NT2/D1 (cell line): Measurements from ENCODE around the gene ACKR3.

ENCODE experiments used
- DNase-seq: peaks from one replicate; pipeline ENCODE4 v3.0.0-alpha.2; 2011; ENCODE audit warnings: low read depth, low spot score
- H3K27me3 ChIP-seq: 2 replicates; pipeline ENCODE4 v1.6.0; 2011; ENCODE audit warnings: mild to moderate bottlenecking; ENCODE audit not compliant: insufficient read length, insufficient read depth
- H3K36me3 ChIP-seq: 2 replicates; pipeline ENCODE4 v1.6.1; 2011; ENCODE audit warnings: mild to moderate bottlenecking, low read length, mixed read lengths; ENCODE audit not compliant: insufficient read depth, insufficient read length
- H3K4me1 ChIP-seq: 2 replicates; pipeline ENCODE4 v1.5.1; 2011; ENCODE audit not compliant: insufficient read depth, insufficient read length
- H3K4me3 ChIP-seq: 2 replicates; pipeline ENCODE4 v1.5.1; 2011; ENCODE audit warnings: low read depth; ENCODE audit not compliant: insufficient read length
- H3K9ac ChIP-seq: 2 replicates; pipeline ENCODE4 v1.6.0; 2011; ENCODE audit warnings: low read depth; ENCODE audit not compliant: insufficient read length
- H3K9me3 ChIP-seq: 2 replicates; pipeline ENCODE4 v1.5.1; 2011; ENCODE audit warnings: mild to moderate bottlenecking, low read length; ENCODE audit not compliant: insufficient read depth
- SUZ12 ChIP-seq: IDR thresholded peaks from 2 replicates; pipeline ENCODE4 v1.6.1; 2011; ENCODE audit not compliant: insufficient read length, insufficient read depth; ENCODE audit errors: extremely low read depth
- YY1 ChIP-seq: IDR thresholded peaks from 2 replicates; pipeline ENCODE4 v1.6.1; 2011; ENCODE audit not compliant: insufficient read length, insufficient read depth
- ZNF274 ChIP-seq: IDR thresholded peaks from 2 replicates; pipeline ENCODE4 v1.6.1; 2011; ENCODE audit warnings: mild to moderate bottlenecking, low read depth, low read length

Gene ACKR3

DNA sequence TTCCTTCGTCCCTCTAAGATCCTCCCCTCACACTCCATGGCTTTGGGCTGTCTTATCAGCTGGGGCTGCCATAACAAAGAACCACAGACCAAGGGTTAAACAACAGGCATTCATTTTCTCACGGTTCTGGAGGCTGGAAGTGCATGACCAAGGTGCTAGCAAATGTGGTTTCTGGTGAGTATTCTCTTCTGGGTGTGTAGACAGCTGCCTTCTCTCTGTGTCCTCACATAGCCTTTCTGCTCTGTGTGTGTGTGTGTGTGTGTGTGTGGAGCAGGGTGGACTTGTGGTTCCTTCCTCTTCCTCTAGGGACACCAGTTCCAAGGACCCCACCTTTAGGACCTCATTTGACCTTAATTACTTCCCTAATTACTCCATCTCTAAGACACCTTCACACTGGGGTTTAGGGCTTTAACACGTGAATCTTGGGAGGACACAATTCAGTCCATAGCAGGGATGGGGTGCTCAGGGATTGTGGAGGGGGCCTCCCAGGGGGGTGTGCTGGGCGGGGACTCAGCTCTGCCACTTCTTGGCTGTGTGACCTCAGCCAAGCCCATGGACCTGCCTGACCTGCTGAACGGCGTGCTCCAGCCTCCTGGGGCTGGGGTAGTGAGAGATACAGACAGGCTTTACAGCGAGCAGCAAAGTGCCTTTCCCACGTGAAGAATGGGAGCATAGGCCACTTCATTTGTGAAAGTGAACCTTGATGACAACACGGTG is 38.0 kb downstream of the ACKR3 start:
- Histone ChIP-seq H3K27me3 (peaks cover 3% of the 10 kb centered on the region), H3K4me3 (no peak overlapping the region), H3K9me3 (no peaks in the 10 kb centered on the region), H3K4me1 (peaks cover 6% of the 10 kb centered on the region), H3K9ac (no peak overlapping the region), H3K36me3 (no peaks in the 10 kb centered on the region)
- no peak for DNase-seq
- TF ChIP-seq YY1: no peak
- no peak for TF ChIP-seq SUZ12
- no peak for TF ChIP-seq ZNF274

DNA sequence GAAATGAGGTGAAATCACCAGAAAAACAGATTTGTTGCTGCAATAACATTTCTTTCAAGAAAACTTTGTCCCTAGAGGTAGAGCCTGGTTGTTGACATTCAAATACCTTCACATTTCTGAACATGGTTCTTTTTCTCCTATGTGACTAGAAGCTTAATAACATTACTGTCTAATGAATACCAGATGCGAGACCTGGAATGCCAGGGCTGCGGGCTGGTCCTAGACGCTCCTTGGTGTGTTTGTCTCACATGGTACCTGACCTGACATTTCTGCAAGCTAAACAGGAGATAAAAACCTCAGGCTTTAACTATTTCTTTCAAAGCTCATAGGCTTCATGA is 38.5 kb downstream of the ACKR3 start:
- Histone ChIP-seq H3K9me3 (no peaks in the 10 kb centered on the region), H3K36me3 (no peaks in the 10 kb centered on the region), H3K4me1 (peaks cover 6% of the 10 kb centered on the region), H3K9ac (no peak overlapping the region), H3K27me3 (peaks cover 3% of the 10 kb centered on the region), H3K4me3 (no peak overlapping the region)
- DNase-seq: no peak
- TF ChIP-seq YY1 (no peak), SUZ12 (no peak), ZNF274 (no peak)

DNA sequence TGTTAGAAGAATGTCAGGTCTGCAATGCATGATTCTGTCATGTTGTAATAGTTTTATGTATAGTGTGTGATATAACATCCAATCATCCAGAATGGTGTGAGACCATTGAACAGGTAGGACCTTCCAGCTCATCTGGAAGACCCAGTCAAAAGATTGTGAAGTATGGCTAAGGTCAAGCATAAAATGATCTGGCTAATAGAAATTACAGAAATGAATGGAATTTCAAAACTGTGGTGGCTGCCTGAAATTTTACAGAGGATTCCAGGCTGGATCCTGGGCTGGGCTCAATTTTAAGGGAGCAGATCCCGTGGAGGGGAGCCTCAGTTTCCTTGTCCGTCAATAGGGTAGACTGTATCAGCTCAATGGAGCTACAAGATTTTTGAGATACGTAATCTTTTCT is 39.1 kb downstream of the ACKR3 start:
- Histone ChIP-seq H3K4me1 (peaks cover 6% of the 10 kb centered on the region), H3K9ac (no peak overlapping the region), H3K4me3 (no peak overlapping the region), H3K9me3 (no peaks in the 10 kb centered on the region), H3K27me3 (peaks cover 3% of the 10 kb centered on the region), H3K36me3 (no peaks in the 10 kb centered on the region)
- no peak for TF ChIP-seq YY1
- TF ChIP-seq SUZ12: no peak
- TF ChIP-seq ZNF274: no peak
- no peak for DNase-seq

DNA sequence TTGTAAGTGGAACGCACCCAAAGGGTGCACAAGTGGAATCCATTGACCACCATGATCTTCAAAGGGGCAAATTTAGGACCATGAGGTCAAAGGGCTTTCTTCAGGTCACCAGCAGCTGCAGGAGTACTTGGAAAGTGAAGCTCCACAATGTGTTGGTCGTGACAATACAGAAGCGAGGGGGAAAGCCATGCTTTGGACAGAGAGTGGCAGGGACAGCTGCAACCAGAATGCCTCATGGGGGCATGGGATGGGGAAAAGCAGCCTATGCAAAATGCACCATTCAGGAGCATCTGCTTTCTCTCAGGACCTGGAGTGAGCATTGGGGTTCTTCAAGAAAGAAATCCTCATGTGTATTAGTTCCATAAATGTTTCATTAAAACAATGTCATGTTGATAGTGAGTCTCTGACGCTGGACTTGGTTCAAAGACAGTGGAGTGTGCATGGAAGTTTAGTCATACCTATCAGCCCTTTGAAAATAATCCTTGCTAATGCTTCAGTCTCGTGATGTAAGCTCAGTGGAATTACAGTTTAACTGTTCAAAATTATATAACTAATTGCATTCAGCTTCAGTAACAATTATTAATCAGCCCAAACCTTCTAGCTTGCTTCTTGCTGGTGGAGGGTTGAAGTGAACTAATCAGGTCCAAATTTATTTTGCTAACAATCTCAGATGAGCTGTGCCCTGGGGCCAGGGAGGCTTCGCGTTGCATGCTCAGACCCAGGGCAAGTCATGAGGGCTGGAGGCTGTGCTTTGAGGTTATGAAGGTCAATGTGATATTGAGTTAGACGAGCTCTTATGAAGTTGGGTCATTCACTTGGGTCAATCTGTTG is 41.6 kb downstream of the ACKR3 start:
- H3K4me3 ChIP-seq: no peak overlapping the region
- no peak for DNase-seq
- TF ChIP-seq SUZ12: no peak
- no peak for TF ChIP-seq YY1
- TF ChIP-seq ZNF274: no peak
- no peaks in the 10 kb centered on the region for H3K36me3 ChIP-seq
- no peak overlapping the region for H3K9ac ChIP-seq
- H3K27me3 ChIP-seq: no peaks in the 10 kb centered on the region
- no peaks in the 10 kb centered on the region for H3K4me1 ChIP-seq
- H3K9me3 ChIP-seq: no peaks in the 10 kb centered on the region

DNA sequence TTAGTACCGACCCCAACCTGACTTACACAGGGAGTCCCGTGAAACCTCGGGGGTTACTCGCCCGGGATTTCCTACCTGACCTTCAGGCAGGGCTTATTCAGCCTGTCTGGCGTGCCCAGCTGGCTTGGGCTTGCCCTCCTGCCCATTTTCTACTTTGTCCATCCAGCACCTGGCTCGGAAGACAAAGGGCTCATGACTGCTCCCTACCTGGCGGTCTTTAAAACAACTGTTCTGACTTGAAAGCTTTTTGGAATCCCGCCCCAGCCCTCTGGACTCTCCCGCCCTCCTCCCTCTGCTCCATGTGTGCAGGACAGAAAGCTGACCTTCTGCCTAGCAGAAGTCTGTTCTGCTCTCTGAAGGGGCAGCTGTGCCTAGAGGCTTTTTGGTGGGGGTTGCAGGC is 43.1 kb downstream of the ACKR3 start:
- Histone ChIP-seq H3K9me3 (no peaks in the 10 kb centered on the region), H3K9ac (no peak overlapping the region), H3K36me3 (no peaks in the 10 kb centered on the region), H3K4me3 (no peak overlapping the region), H3K4me1 (no peaks in the 10 kb centered on the region), H3K27me3 (no peaks in the 10 kb centered on the region)
- TF ChIP-seq SUZ12 (no peak), ZNF274 (no peak), YY1 (no peak)
- no peak for DNase-seq

DNA sequence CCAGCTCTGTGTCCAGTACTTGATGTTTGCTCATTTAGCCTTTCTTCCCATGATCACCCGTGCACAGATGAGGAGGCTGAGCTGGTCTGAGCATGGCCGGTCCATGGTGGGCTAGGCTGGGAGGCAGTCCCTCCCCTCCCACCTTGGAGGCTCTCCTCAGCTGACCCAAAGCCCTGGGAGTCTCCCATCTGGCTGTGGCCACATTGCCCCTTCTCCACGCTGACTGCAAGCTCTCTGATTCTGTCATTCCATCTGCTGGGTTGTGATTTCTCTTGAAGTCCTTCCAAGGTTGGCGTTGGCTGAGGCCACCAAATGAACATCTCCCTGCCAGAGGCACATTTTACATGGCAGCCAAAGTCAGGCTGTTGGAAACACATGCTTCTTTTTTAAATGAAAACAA is 44.0 kb downstream of the ACKR3 start:
- no peak for TF ChIP-seq SUZ12
- no peak for TF ChIP-seq ZNF274
- no peak for TF ChIP-seq YY1
- Histone ChIP-seq H3K27me3 (no peaks in the 10 kb centered on the region), H3K9me3 (no peaks in the 10 kb centered on the region), H3K9ac (no peak overlapping the region), H3K4me1 (no peaks in the 10 kb centered on the region), H3K36me3 (no peaks in the 10 kb centered on the region), H3K4me3 (no peak overlapping the region)
- DNase-seq: no peak

DNA sequence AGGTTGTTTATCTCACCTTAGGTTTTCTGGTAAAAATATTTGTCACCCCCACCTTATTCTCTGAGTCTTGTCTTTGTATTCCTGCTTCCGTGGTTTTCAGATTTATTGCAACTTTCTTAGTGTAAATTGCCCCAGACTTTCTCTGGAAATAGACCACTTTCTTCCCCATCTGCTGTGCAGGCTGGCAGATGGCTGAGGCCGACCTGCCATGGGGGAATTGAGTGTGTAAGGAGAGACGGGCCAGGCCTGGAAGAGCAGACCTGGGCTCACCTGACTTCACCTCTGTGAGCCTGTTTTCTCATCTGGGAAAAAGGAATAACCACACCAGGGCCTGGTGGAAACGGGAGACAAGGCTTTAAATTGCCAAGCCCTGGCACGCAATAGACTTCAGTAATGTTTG is 44.9 kb downstream of the ACKR3 start:
- no peaks in the 10 kb centered on the region for H3K27me3 ChIP-seq
- no peaks in the 10 kb centered on the region for H3K36me3 ChIP-seq
- no peak for TF ChIP-seq SUZ12
- TF ChIP-seq YY1: no peak
- TF ChIP-seq ZNF274: no peak
- H3K4me3 ChIP-seq: no peak overlapping the region
- H3K9me3 ChIP-seq: no peaks in the 10 kb centered on the region
- H3K4me1 ChIP-seq: no peaks in the 10 kb centered on the region
- no peak for DNase-seq
- no peak overlapping the region for H3K9ac ChIP-seq
